HepG2 (cell line): Measurements from ENCODE around the gene PTGR1. TPM values are rescaled to one million over a fixed set of nuclear protein-coding genes. Genes with fewer than 3 reads are reported as not detected.

Experiments
- ATF3 ChIP-seq: sonication (generic); formaldehyde crosslinking; IDR thresholded peaks from 2 replicates; pipeline ENCODE4 v1.4.0; 2020; ENCODE audit warnings: missing genetic modification reagents
- ATF7-NPFF ChIP-seq: sonication (generic); formaldehyde crosslinking; IDR thresholded peaks from 2 replicates; pipeline ENCODE4 v1.8.1; 2023; ENCODE audit warnings: mild to moderate bottlenecking, low read depth, missing genetic modification reagents, moderate library complexity
- CHCHD3 ChIP-seq: sonication (generic); formaldehyde crosslinking; IDR thresholded peaks from 2 replicates; pipeline ENCODE4 v1.8.0; 2022; ENCODE audit warnings: mild to moderate bottlenecking, missing genetic modification reagents, moderate library complexity
- CHD4 ChIP-seq: fragments of 200-600 bp; sonication (generic); IDR thresholded peaks from 2 replicates; pipeline ENCODE4 v1.7.0; 2017; ENCODE audit warnings: mild to moderate bottlenecking, low read length, borderline replicate concordance
- FOXO1 ChIP-seq: sonication (generic); formaldehyde crosslinking; IDR thresholded peaks from 2 replicates; pipeline ENCODE4 v1.4.0; 2020; ENCODE audit warnings: missing genetic modification reagents
- IRX3 ChIP-seq: sonication (generic); formaldehyde crosslinking; IDR thresholded peaks from 2 replicates; pipeline ENCODE4 v1.8.1; 2023; ENCODE audit warnings: mild to moderate bottlenecking, low read depth, missing genetic modification reagents, borderline replicate concordance
- KIAA2018 ChIP-seq: sonication (generic); formaldehyde crosslinking; IDR thresholded peaks from 2 replicates; pipeline ENCODE4 v1.5.0; 2020; ENCODE audit warnings: mild to moderate bottlenecking, missing genetic modification reagents, borderline replicate concordance
- MTF2 ChIP-seq: sonication (generic); formaldehyde crosslinking; IDR thresholded peaks from 2 replicates; pipeline ENCODE4 v1.5.0; 2020; ENCODE audit warnings: missing genetic modification reagents, borderline replicate concordance
- NR2C2 ChIP-seq: sonication (generic); formaldehyde crosslinking; IDR thresholded peaks from 2 replicates; pipeline ENCODE4 v1.4.0; 2020; ENCODE audit warnings: missing genetic modification reagents, mild to moderate bottlenecking, moderate library complexity, borderline replicate concordance
- PLSCR1 ChIP-seq: sonication (generic); formaldehyde crosslinking; IDR thresholded peaks from 2 replicates; pipeline ENCODE4 v1.5.0; 2020; ENCODE audit warnings: missing genetic modification reagents, mild to moderate bottlenecking, borderline replicate concordance
- SOX6 ChIP-seq, 2 experiments: fragments of 450-650 bp in 1 of 2; sonication (generic) in 1 of 2; formaldehyde crosslinking in 1 of 2; IDR thresholded peaks; 2 replicates each; pipeline versions ENCODE4 v1.4.0 to v1.6.1; 2017 to 2020; ENCODE audit warnings: antibody characterized with exemption in 1 of 2, mild to moderate bottlenecking in 1 of 2, missing genetic modification reagents in 1 of 2
- SYNCRIP ChIP-seq: fragments of 200-400 bp; formaldehyde crosslinking; IDR thresholded peaks from 2 replicates; pipeline ENCODE4 v1.6.1; 2018; ENCODE audit warnings: mild to moderate bottlenecking, low read depth, low read length; ENCODE audit not compliant: insufficient read depth
- ZMYM3 ChIP-seq: sonication (generic); formaldehyde crosslinking; IDR thresholded peaks from 2 replicates; pipeline ENCODE4 v1.5.1; 2020; ENCODE audit warnings: mild to moderate bottlenecking, missing genetic modification reagents
- ZNF12 ChIP-seq: sonication (generic); formaldehyde crosslinking; IDR thresholded peaks from 2 replicates; pipeline ENCODE4 v1.5.0; 2020; ENCODE audit warnings: missing genetic modification reagents
- ZNF317 ChIP-seq: sonication (generic); formaldehyde crosslinking; IDR thresholded peaks from 2 replicates; pipeline ENCODE4 v1.5.0; 2020; ENCODE audit warnings: mild to moderate bottlenecking, missing genetic modification reagents
- ZNF629 ChIP-seq: sonication (generic); formaldehyde crosslinking; conservative IDR thresholded peaks from 2 replicates; pipeline ENCODE4 v1.5.0; 2020; ENCODE audit warnings: missing genetic modification reagents
- ZSCAN12 ChIP-seq: sonication (generic); formaldehyde crosslinking; IDR thresholded peaks from 2 replicates; pipeline ENCODE4 v1.9.0; 2021; ENCODE audit warnings: mild to moderate bottlenecking, missing genetic modification reagents
- ZSCAN22 ChIP-seq: sonication (generic); formaldehyde crosslinking; IDR thresholded peaks from 2 replicates; pipeline ENCODE4 v1.4.0; 2020; ENCODE audit warnings: mild to moderate bottlenecking, missing genetic modification reagents
- polyA plus RNA-seq, 8 experiments: library from polyadenylated mRNA; depleted of rRNA in 3 of 8; stranded (reverse) in 7 of 8; unstranded in 1 of 8; fragments of >200 nt; fragmentation: Illumina TruSeq in 4 of 8; extraction: Trizol in 4 of 8; gene quantifications; 2 replicates each; pipeline versions ENCODE4 v1.2.1 to v1.2.3, GENCODE V29; 2011 to 2016; ENCODE audit warnings: low read depth in 4 of 8, missing spikeins in 1 of 8, mixed read lengths in 1 of 8; ENCODE audit not compliant: insufficient read depth in 1 of 8
- total RNA-seq, 5 experiments: library from RNA; depleted of rRNA; stranded (reverse); fragments of >200 nt; fragmentation: Illumina TruSeq; extraction: Trizol; gene quantifications; 2 replicates each; pipeline ENCODE4 v1.2.3, GENCODE V29; 2016; ENCODE audit warnings: low read depth in 1 of 5

Gene PTGR1
- total and polyA plus RNA-seq, 2 of the 13 experiments (the other 11 are each of a cell fraction or from before 2014, with no cell fraction given) = 6.0 to 15.8 TPM

GRCh38 chr9:111597852-111598732, 1.4 kb downstream of the PTGR1 start (continued):
- TF ChIP-seq KIAA2018 = no peak
- TF ChIP-seq ATF7-NPFF (CRISPR knock-in tag) = 0 out of 2 replicates have a peak, but pooled peaks have one; percentile 19
- TF ChIP-seq MTF2 (CRISPR knock-in tag) = no peak
- no peak for TF ChIP-seq ZNF12 (CRISPR knock-in tag)
- TF ChIP-seq CHCHD3 (CRISPR knock-in tag) = no peak
- TF ChIP-seq ZSCAN12 (CRISPR knock-in tag) = no peak
- TF ChIP-seq IRX3 (CRISPR knock-in tag) = no peak
- TF ChIP-seq SOX6 (IDR thresholded peaks at IDR 0.05) = no peak
- no peak; the same call in 1 of the 2 replicates for TF ChIP-seq SOX6 (CRISPR knock-in tag; IDR thresholded peaks at IDR 0.05)
- no peak for TF ChIP-seq FOXO1 (CRISPR knock-in tag)
- 0 out of 2 replicates have a peak, but pooled peaks have one; percentile 18 for TF ChIP-seq ZNF317 (CRISPR knock-in tag)
- 0 out of 2 replicates have a peak, but pooled peaks have one; percentile 19 for TF ChIP-seq ZNF629 (CRISPR knock-in tag)
- TF ChIP-seq PLSCR1 = no peak
- no peak for TF ChIP-seq ATF3
- peak; percentile 16; the same call in 1 of the 2 replicates for TF ChIP-seq ZMYM3
- TF ChIP-seq SYNCRIP = no peak
- no peak for TF ChIP-seq ZSCAN22 (CRISPR knock-in tag)
- TF ChIP-seq CHD4 = no peak
- TF ChIP-seq NR2C2 = 0 out of 2 replicates have a peak, but pooled peaks have one; percentile 25
